HCT116 (cell line): ENCODE results near the gene ERG.

Experiments used
- CEBPB ChIP-seq: IDR thresholded peaks from 2 replicates; pipeline ENCODE4 v1.6.1; 2012; ENCODE audit warnings: low read depth
- POLR2A ChIP-seq: IDR thresholded peaks from 2 replicates; pipeline ENCODE4 v1.7.0; 2011; ENCODE audit warnings: borderline replicate concordance; ENCODE audit not compliant: insufficient read depth, insufficient read length; ENCODE audit errors: extremely low read depth
- POLR2AphosphoS5 ChIP-seq: IDR thresholded peaks from 2 replicates; pipeline ENCODE4 v1.6.1; 2011; ENCODE audit warnings: mild to moderate bottlenecking, low read depth, low read length, moderate library complexity
- RAD21 ChIP-seq: IDR thresholded peaks from 2 replicates; pipeline ENCODE4 v1.6.1; 2012; ENCODE audit warnings: low read depth, mild to moderate bottlenecking
- ZNF274 ChIP-seq: fragments of 200-500 bp; sonication (Bioruptor generic); IDR thresholded peaks from 2 replicates; pipeline ENCODE4 v1.6.1; 2014; ENCODE audit warnings: mild to moderate bottlenecking, low read depth, low read length, inconsistent platforms
- TF ChIP-seq, protein P1 (sequence below), 3 experiments: fragments of 200-600 bp in 1 of 3; sonication (generic) in 1 of 3; IDR thresholded peaks in 2 of 3; conservative IDR thresholded peaks in 1 of 3; 2 replicates each; pipeline ENCODE4 v1.5.1; 2012 to 2017; ENCODE audit warnings: low read depth in 2 of 3, low read length in 2 of 3, antibody characterized with exemption in 1 of 3, borderline replicate concordance in 1 of 3, control low read depth in 1 of 3, mild to moderate bottlenecking in 1 of 3, mixed read lengths in 1 of 3, mixed run types in 1 of 3, moderate library complexity in 1 of 3; ENCODE audit not compliant: insufficient read depth in 1 of 3
- TF ChIP-seq, protein P2 (sequence below): IDR thresholded peaks from 2 replicates; pipeline ENCODE4 v1.6.1; 2011; ENCODE audit warnings: mild to moderate bottlenecking, low read length, moderate library complexity; ENCODE audit not compliant: insufficient replicate concordance; ENCODE audit errors: extremely low read depth
- TF ChIP-seq, protein P3 (sequence below): IDR thresholded peaks from 2 replicates; pipeline ENCODE4 v1.6.1; 2012; ENCODE audit warnings: low read depth

DNA sequence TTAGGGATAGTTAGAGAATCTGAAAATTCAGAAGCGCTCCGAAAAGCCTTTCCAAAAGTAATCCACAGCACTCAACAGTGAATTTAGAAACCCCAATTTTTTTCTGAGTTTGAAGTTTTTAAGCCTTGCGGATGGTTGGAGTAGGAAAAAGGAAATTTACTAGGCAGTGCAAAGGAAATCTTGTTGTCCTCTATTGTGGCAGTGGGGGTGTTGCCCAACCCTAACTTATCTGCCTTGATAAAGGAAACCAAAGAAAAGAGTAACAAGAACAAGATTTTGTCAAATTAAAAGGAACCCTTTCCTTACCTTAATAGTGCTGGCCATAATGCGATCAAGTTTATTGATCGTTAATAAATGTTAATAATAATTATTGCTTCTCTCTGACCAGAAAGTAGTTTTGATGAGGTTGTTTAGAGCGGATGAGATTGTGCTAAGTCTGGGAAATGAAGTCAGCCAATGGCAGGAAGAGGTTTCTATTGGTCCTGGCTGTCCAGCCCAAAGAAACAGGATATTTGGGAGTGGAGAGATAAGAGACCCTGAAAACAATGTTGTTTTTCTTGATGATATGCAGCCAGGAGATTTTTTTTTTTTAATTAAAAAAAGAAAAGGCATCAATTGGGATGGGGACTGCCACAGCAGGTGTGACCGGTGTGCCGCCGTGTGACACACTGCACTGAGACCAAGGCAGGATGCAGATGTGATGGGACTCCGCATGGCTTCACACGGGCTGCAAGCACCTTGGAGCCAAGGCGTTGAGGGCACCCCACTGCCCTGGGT lies at the start of gene ERG:
- TF ChIP-seq, protein P1, sequence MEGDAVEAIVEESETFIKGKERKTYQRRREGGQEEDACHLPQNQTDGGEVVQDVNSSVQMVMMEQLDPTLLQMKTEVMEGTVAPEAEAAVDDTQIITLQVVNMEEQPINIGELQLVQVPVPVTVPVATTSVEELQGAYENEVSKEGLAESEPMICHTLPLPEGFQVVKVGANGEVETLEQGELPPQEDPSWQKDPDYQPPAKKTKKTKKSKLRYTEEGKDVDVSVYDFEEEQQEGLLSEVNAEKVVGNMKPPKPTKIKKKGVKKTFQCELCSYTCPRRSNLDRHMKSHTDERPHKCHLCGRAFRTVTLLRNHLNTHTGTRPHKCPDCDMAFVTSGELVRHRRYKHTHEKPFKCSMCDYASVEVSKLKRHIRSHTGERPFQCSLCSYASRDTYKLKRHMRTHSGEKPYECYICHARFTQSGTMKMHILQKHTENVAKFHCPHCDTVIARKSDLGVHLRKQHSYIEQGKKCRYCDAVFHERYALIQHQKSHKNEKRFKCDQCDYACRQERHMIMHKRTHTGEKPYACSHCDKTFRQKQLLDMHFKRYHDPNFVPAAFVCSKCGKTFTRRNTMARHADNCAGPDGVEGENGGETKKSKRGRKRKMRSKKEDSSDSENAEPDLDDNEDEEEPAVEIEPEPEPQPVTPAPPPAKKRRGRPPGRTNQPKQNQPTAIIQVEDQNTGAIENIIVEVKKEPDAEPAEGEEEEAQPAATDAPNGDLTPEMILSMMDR (IDR thresholded peaks at IDR 0.05 in 2 of 3, conservative IDR thresholded peaks at IDR 0.05 in 1 of 3; ENCODE audit: borderline replicate concordance in 1 of 3, insufficient read depth in 1 of 3, low read depth in 2 of 3, low read length in 2 of 3): no peak
- no peak for TF ChIP-seq RAD21
- TF ChIP-seq POLR2A: no peak
- TF ChIP-seq, protein P2, sequence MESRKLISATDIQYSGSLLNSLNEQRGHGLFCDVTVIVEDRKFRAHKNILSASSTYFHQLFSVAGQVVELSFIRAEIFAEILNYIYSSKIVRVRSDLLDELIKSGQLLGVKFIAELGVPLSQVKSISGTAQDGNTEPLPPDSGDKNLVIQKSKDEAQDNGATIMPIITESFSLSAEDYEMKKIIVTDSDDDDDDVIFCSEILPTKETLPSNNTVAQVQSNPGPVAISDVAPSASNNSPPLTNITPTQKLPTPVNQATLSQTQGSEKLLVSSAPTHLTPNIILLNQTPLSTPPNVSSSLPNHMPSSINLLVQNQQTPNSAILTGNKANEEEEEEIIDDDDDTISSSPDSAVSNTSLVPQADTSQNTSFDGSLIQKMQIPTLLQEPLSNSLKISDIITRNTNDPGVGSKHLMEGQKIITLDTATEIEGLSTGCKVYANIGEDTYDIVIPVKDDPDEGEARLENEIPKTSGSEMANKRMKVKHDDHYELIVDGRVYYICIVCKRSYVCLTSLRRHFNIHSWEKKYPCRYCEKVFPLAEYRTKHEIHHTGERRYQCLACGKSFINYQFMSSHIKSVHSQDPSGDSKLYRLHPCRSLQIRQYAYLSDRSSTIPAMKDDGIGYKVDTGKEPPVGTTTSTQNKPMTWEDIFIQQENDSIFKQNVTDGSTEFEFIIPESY: no peak
- TF ChIP-seq, protein P3, sequence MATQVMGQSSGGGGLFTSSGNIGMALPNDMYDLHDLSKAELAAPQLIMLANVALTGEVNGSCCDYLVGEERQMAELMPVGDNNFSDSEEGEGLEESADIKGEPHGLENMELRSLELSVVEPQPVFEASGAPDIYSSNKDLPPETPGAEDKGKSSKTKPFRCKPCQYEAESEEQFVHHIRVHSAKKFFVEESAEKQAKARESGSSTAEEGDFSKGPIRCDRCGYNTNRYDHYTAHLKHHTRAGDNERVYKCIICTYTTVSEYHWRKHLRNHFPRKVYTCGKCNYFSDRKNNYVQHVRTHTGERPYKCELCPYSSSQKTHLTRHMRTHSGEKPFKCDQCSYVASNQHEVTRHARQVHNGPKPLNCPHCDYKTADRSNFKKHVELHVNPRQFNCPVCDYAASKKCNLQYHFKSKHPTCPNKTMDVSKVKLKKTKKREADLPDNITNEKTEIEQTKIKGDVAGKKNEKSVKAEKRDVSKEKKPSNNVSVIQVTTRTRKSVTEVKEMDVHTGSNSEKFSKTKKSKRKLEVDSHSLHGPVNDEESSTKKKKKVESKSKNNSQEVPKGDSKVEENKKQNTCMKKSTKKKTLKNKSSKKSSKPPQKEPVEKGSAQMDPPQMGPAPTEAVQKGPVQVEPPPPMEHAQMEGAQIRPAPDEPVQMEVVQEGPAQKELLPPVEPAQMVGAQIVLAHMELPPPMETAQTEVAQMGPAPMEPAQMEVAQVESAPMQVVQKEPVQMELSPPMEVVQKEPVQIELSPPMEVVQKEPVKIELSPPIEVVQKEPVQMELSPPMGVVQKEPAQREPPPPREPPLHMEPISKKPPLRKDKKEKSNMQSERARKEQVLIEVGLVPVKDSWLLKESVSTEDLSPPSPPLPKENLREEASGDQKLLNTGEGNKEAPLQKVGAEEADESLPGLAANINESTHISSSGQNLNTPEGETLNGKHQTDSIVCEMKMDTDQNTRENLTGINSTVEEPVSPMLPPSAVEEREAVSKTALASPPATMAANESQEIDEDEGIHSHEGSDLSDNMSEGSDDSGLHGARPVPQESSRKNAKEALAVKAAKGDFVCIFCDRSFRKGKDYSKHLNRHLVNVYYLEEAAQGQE: no peak
- TF ChIP-seq CEBPB: no peak
- TF ChIP-seq ZNF274: no peak
- TF ChIP-seq POLR2AphosphoS5: no peak
